ENCODE measurements around the gene KRT86. TPM values are rescaled to one million over a fixed set of nuclear protein-coding genes. Genes with fewer than 3 reads are reported as not detected.

KRT86 gene
- total and polyA plus RNA-seq, 8 donors = 0.07 to 1.7 (median 0.24) TPM; not detected in 1

DNA sequence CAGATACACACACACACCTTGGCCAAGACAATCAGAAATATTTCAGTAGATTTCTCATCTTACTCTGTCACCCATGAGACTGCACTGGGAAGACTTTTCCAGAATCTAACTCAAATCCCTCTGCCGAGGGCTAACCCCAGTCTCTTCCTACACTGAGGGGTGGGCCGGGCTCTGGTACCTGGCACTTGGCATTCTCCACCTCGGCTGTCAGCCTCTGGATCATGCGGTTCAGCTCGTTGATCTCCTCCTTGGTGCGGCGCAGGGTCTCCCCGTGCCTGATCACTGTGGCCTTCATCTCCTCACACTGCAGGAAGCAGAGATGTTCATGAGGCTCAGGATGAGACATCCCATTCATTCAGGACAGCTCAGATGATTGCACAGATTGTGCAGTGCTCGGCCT, 41.8 kb downstream of the KRT86 start:
- no peak for DNase-seq
- no peaks in the 10 kb centered on the region for H3K9me3 ChIP-seq
- peaks cover 5 to 64% of the 10 kb centered on the region in 2 donors for H3K27me3 ChIP-seq
- ATAC-seq = no peak
- H3K4me1 ChIP-seq = no peaks in the 10 kb centered on the region
- intact Hi-C loops (cut with DNase I) = no loop called here
- no peak overlapping the region for H3K27ac ChIP-seq
- H3K4me3 ChIP-seq = no peak overlapping the region
- no peaks in the 10 kb centered on the region for H3K36me3 ChIP-seq
- TF ChIP-seq, protein P1, sequence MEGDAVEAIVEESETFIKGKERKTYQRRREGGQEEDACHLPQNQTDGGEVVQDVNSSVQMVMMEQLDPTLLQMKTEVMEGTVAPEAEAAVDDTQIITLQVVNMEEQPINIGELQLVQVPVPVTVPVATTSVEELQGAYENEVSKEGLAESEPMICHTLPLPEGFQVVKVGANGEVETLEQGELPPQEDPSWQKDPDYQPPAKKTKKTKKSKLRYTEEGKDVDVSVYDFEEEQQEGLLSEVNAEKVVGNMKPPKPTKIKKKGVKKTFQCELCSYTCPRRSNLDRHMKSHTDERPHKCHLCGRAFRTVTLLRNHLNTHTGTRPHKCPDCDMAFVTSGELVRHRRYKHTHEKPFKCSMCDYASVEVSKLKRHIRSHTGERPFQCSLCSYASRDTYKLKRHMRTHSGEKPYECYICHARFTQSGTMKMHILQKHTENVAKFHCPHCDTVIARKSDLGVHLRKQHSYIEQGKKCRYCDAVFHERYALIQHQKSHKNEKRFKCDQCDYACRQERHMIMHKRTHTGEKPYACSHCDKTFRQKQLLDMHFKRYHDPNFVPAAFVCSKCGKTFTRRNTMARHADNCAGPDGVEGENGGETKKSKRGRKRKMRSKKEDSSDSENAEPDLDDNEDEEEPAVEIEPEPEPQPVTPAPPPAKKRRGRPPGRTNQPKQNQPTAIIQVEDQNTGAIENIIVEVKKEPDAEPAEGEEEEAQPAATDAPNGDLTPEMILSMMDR (IDR thresholded peaks at IDR 0.05) = no peak

GRCh38 chr12:52316701-52317100, 42.3 kb downstream of the KRT86 start:
- intact Hi-C loops (cut with DNase I) = no loop called here
- Histone ChIP-seq H3K4me3 (no peak overlapping the region), H3K27me3 (peaks cover 5 to 64% of the 10 kb centered on the region in 2 donors), H3K36me3 (no peaks in the 10 kb centered on the region), H3K4me1 (no peaks in the 10 kb centered on the region), H3K9me3 (no peaks in the 10 kb centered on the region), H3K27ac (no peak overlapping the region)
- no peak for ATAC-seq
- no peak for DNase-seq
- TF ChIP-seq, protein P1 (IDR thresholded peaks at IDR 0.05) = no peak

GRCh38 chr12:52317468-52318052, 43.1 kb downstream of the KRT86 start:
- intact Hi-C loops (cut with DNase I) = no loop called here
- no peak for ATAC-seq

GRCh38 chr12:52318241-52318990, 44.0 kb downstream of the KRT86 start:
- ATAC-seq (no peak), DNase-seq (no peak)
- Histone ChIP-seq H3K4me1 (no peaks in the 10 kb centered on the region), H3K27ac (no peak overlapping the region), H3K9me3 (no peaks in the 10 kb centered on the region), H3K4me3 (no peak overlapping the region), H3K27me3 (peaks cover 5 to 69% of the 10 kb centered on the region in 2 donors), H3K36me3 (no peaks in the 10 kb centered on the region)
- TF ChIP-seq, protein P1 (IDR thresholded peaks at IDR 0.05) = no peak
- intact Hi-C loops (cut with DNase I) = no loop called here

More at GRCh38 chr12:52317468-52318052, 43.1 kb downstream of the KRT86 start:
- no peaks in the 10 kb centered on the region for H3K9me3 ChIP-seq
- no peak overlapping the region for H3K4me3 ChIP-seq
- no peak for DNase-seq
- H3K4me1 ChIP-seq = no peaks in the 10 kb centered on the region
- H3K27me3 ChIP-seq = peaks cover 5 to 64% of the 10 kb centered on the region in 2 donors
- no peaks in the 10 kb centered on the region for H3K36me3 ChIP-seq
- no peak overlapping the region for H3K27ac ChIP-seq
- TF ChIP-seq, protein P1 (IDR thresholded peaks at IDR 0.05) = no peak

DNA sequence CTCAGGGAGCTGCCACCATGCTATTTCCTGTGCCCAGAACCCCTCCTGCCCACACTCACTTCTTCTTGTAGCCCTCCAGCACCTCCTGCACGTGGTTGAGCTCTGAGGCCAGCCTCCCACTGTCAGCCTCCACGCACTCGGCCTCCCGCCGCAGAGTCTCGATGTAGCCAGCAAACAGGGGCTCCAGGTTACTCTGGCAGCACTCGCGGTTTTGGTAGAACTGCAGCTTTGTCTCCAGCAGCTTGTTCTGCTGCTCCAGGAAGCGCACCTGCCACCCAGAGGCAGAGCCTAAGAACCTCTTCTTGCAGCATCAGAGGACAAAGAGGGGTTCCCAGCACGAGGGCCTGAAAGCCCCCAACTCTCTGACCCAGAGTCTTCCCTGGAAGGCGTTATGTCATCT, 44.7 kb downstream of the KRT86 start:
- TF ChIP-seq, protein P1 (IDR thresholded peaks at IDR 0.05) = no peak
- Histone ChIP-seq H3K4me3 (no peak overlapping the region), H3K9me3 (no peaks in the 10 kb centered on the region), H3K4me1 (no peaks in the 10 kb centered on the region), H3K27me3 (peaks cover 5 to 69% of the 10 kb centered on the region in 2 donors), H3K27ac (no peak overlapping the region), H3K36me3 (no peaks in the 10 kb centered on the region)
- no peak for ATAC-seq
- intact Hi-C loops (cut with DNase I) = no loop called here
- DNase-seq = no peak

Data from left lung (tissue), 10 donors.